GM12878 (cell line): ENCODE results near the gene VSTM4.

Source experiments
- ATF7 ChIP-seq: fragments of 450-650 bp; IDR thresholded peaks from 2 replicates; pipeline ENCODE4 v1.6.1; 2016; ENCODE audit warnings: low read depth, mild to moderate bottlenecking
- CREM ChIP-seq: IDR thresholded peaks from 2 replicates; pipeline ENCODE4 v1.6.1; 2014; ENCODE audit warnings: antibody characterized with exemption, low read depth
- POLR2A ChIP-seq: IDR thresholded peaks from 2 replicates; pipeline ENCODE4 v1.6.1; 2011; ENCODE audit warnings: low read depth, mild to moderate bottlenecking, low read length
- RCOR1 ChIP-seq: conservative IDR thresholded peaks from 2 replicates; pipeline ENCODE4 v1.6.1; 2012; ENCODE audit warnings: low read depth, low read length, improper control_type of control experiment
- REST ChIP-seq: IDR thresholded peaks from 2 replicates; pipeline ENCODE4 v1.6.1; 2012; ENCODE audit warnings: mild to moderate bottlenecking, low read depth, low read length

- TF ChIP-seq REST = no peak
- no peak for TF ChIP-seq CREM
- no peak for TF ChIP-seq POLR2A
- no peak for TF ChIP-seq ATF7
- no peak for TF ChIP-seq RCOR1
Observed at GRCh38 chr10:48970654-48971053, 144.7 kb downstream of the VSTM4 start.
